ENCODE data around the gene MED25.

Gene MED25

GRCh38 chr19:49817964-49818648 is at the start of gene MED25:
Gene MED25 (plus strand): TSS chr19:49818289. CDS start chr19:49818342, 53 bp downstream.
- DNase-seq, result peak; percentile 9 to 96 (median 86)

GRCh38 chr19:49770529-49770928 is 47.6 kb upstream of the MED25 start:
- DNase-seq, result no peak

GRCh38 chr19:49771674-49772139 is 46.4 kb upstream of the MED25 start:
- DNase-seq, result no peak

- no peak for DNase-seq
Observed at GRCh38 chr19:49772850-49773432, 45.1 kb upstream of the MED25 start.

- peak in 1 of 14 donors; percentile 6 for DNase-seq
Observed at GRCh38 chr19:49773663-49774350, 44.3 kb upstream of the MED25 start.

- no peak for DNase-seq
Observed at GRCh38 chr19:49774969-49775368, 43.1 kb upstream of the MED25 start.

GRCh38 chr19:49775742-49776370 is 42.2 kb upstream of the MED25 start:
- no peak for DNase-seq

GRCh38 chr19:49776371-49776764 is 41.7 kb upstream of the MED25 start:
- DNase-seq, result no peak

- DNase-seq, result no peak
Observed at GRCh38 chr19:49779731-49780555, 38.1 kb upstream of the MED25 start.

- DNase-seq, result no peak
Observed at GRCh38 chr19:49780861-49781260, 37.2 kb upstream of the MED25 start.

GRCh38 chr19:49781394-49781793 is 36.7 kb upstream of the MED25 start:
- no peak for DNase-seq

GRCh38 chr19:49782515-49782914 is 35.6 kb upstream of the MED25 start:
- no peak for DNase-seq

- no peak for DNase-seq
Observed at GRCh38 chr19:49786376-49786820, 31.7 kb upstream of the MED25 start.

- DNase-seq, result no peak
Observed at GRCh38 chr19:49787746-49788145, 30.3 kb upstream of the MED25 start.

GRCh38 chr19:49788857-49789256 is 29.2 kb upstream of the MED25 start:
- DNase-seq, result no peak

- peak in 1 of 14 donors; percentile 30 for DNase-seq
Observed at GRCh38 chr19:49790866-49791265, 27.2 kb upstream of the MED25 start.

- no peak for DNase-seq
Observed at GRCh38 chr19:49791776-49792445, 26.2 kb upstream of the MED25 start.

GRCh38 chr19:49792829-49793560 is 25.1 kb upstream of the MED25 start:
- no peak for DNase-seq

GRCh38 chr19:49793561-49793840 is 24.6 kb upstream of the MED25 start:
- DNase-seq, result no peak

- DNase-seq, result no peak
Observed at GRCh38 chr19:49795615-49796014, 22.5 kb upstream of the MED25 start.

- no peak for DNase-seq
Observed at GRCh38 chr19:49798574-49798973, 19.5 kb upstream of the MED25 start.
